Heart right ventricle (tissue), 16 donors: ENCODE results near the gene TMEM140. TPM values are rescaled to one million over a fixed set of nuclear protein-coding genes. Genes with fewer than 3 reads are reported as not detected.

Experiments
- ATAC-seq, 8 donors: fragments of 200-7000 bp; cut with Tn5 transposase; one replicate each; pipeline ENCODE4 v1.9.1; 2020; ENCODE audit warnings: mild to moderate bottlenecking in 8 of 8, moderate library complexity in 8 of 8, moderate number of reproducible peaks in 1 of 8
- DNase-seq, 2 donors: peaks; one replicate each; pipeline ENCODE4 v3.0.0-alpha.2; 2020
- H3K27ac ChIP-seq, 10 donors: fragments of 200-600 bp; sonication (generic) in 2 of 10; one replicate each; pipeline versions ENCODE4 v1.5.0 to v1.8.0; 2020 to 2022; ENCODE audit warnings: mild to moderate bottlenecking in 3 of 10
- H3K27me3 ChIP-seq, 7 donors: fragments of 200-600 bp; one replicate each; pipeline ENCODE4 v1.8.0; 2021 to 2022; ENCODE audit warnings: mild to moderate bottlenecking in 2 of 7
- H3K36me3 ChIP-seq, 9 donors: fragments of 200-600 bp; sonication (generic) in 1 of 9; one replicate each; pipeline versions ENCODE4 v1.5.0 to v1.8.0; 2020 to 2022; ENCODE audit warnings: mild to moderate bottlenecking in 2 of 9
- H3K4me1 ChIP-seq, 9 donors: fragments of 200-600 bp; sonication (generic) in 1 of 9; one replicate each; pipeline versions ENCODE4 v1.5.0 to v1.8.0; 2020 to 2022; ENCODE audit warnings: mild to moderate bottlenecking in 4 of 9
- H3K4me3 ChIP-seq, 10 donors: fragments of 200-600 bp; sonication (generic) in 2 of 10; one replicate each; pipeline versions ENCODE4 v1.5.0 to v1.8.0; 2020 to 2022; ENCODE audit warnings: mild to moderate bottlenecking in 7 of 10, moderate library complexity in 2 of 10
- H3K9me3 ChIP-seq, 11 donors: fragments of 200-600 bp in 10 of 11; sonication (generic) in 2 of 11; one replicate each; pipeline versions ENCODE4 v1.5.0 to v1.8.0; 2013 to 2022; ENCODE audit warnings: mild to moderate bottlenecking in 2 of 11, control low read depth in 1 of 11, moderate library complexity in 1 of 11
- WGBS, 2 donors: extraction: QIAGEN DNeasy Blood & Tissue Kit; methylation state at CpG; one replicate each; pipeline ENCODE4 v1.1.7; 2013; ENCODE audit warnings: inconsistent platforms in 1 of 2; 5-methylcytosine and 5-hydroxymethylcytosine counted together
- intact Hi-C, 10 donors: fragments of 100-400 bp; cut with DNase I; formaldehyde crosslinking; loops; one replicate each; pipeline versions ENCODE4 v1.11.1 to v1.14.2; 2022
- polyA plus RNA-seq, 2 donors: library from polyadenylated mRNA; stranded (reverse); fragments of 200-250 nt; gene quantifications; one replicate each; pipeline ENCODE4 v1.2.3, GENCODE V29; 2013
- total RNA-seq, 10 donors: library from RNA; stranded (reverse); fragmentation: NEBNext Ultra II Directional in 3 of 10; extraction: Animal tissue kit (Norgen Biotek cat#: 25700) in 3 of 10; gene quantifications; one replicate each; pipeline versions ENCODE4 v1.2.1 to v1.2.4, GENCODE V29; 2021 to 2023
- TF ChIP-seq, protein P1 (sequence below), 9 donors: fragments of 200-600 bp; sonication (generic) in 2 of 9; IDR thresholded peaks; one replicate each; pipeline versions ENCODE4 v1.5.0 to v1.8.0; 2021 to 2022; ENCODE audit warnings: antibody characterized with exemption in 9 of 9, mild to moderate bottlenecking in 5 of 9, moderate library complexity in 1 of 9
- donor health status: Arrhythmogenic right ventricular cardiomyopathy.
- donor health status: ischemic (EF 13 %, LVEDD 7.1; RV severe dilation, severe dysfunction).
- donor health status: healthy with polysubstance abuse.
- donor health status: DM: no; HTN: yes; CAD: no.
- donor health status: DM: no; HTN: no; CAD: no.
- donor health status: ischemic (EF 25% LVEDD 6.9; RV normal size, moderate dysfunction).
- donor health status: ischemic (EF 25% LVEDD 5.7; RV mildly dilated, moderate dysfunction).
- donor health status: healthy.
- donor health status: DM: yes; HTN: yes; CAD: no.
- donor health status: Ischemic cardiomyopathy.
- donor health status: ischemic (EF 35%, LVEDD 5.7; RV mildly dilated, moderate dysfunction).
- donor health status: nonischemic (EF 11% LVEDD 7.7; RV severe dilation, severe dysfunction).
- donor health status: DM: yes; HTN: yes; CAD: no.
- donor health status: PGD.
- donor health status: ischemic (EF 29% LVEDD 5.4; RV normal size, mild dysfunction).
- donor health status: nonischemic (EF 23%, LVEDD 6.1; RV moderate dilation, normal function).

TMEM140 gene
- total and polyA plus RNA-seq, 12 donors: 6.1 to 74.1 (median 26.2) TPM

GRCh38 chr7:135109562-135109961 lies 38.3 kb upstream of the TMEM140 start:
- 91 to 92% methylated on average over 4 of the region's 4 CpGs for WGBS, 2 donors
- no peak overlapping the region for H3K4me3 ChIP-seq
- no peak for DNase-seq
- H3K27ac ChIP-seq: no peak overlapping the region
- no peaks in the 10 kb centered on the region for H3K36me3 ChIP-seq
- peaks cover 0 to 10% (median 0%) of the 10 kb centered on the region in 11 donors for H3K9me3 ChIP-seq
- H3K27me3 ChIP-seq: no peaks in the 10 kb centered on the region
- TF ChIP-seq, protein P1, sequence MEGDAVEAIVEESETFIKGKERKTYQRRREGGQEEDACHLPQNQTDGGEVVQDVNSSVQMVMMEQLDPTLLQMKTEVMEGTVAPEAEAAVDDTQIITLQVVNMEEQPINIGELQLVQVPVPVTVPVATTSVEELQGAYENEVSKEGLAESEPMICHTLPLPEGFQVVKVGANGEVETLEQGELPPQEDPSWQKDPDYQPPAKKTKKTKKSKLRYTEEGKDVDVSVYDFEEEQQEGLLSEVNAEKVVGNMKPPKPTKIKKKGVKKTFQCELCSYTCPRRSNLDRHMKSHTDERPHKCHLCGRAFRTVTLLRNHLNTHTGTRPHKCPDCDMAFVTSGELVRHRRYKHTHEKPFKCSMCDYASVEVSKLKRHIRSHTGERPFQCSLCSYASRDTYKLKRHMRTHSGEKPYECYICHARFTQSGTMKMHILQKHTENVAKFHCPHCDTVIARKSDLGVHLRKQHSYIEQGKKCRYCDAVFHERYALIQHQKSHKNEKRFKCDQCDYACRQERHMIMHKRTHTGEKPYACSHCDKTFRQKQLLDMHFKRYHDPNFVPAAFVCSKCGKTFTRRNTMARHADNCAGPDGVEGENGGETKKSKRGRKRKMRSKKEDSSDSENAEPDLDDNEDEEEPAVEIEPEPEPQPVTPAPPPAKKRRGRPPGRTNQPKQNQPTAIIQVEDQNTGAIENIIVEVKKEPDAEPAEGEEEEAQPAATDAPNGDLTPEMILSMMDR (IDR thresholded peaks at IDR 0.05): no peak
- intact Hi-C loops: no loop called here
- no peaks in the 10 kb centered on the region for H3K4me1 ChIP-seq
- no peak for ATAC-seq

GRCh38 chr7:135109976-135110375 lies 37.9 kb upstream of the TMEM140 start:
- 81 to 91% methylated on average over 1 of the region's 1 CpG for WGBS, 2 donors
- H3K27me3 ChIP-seq: no peaks in the 10 kb centered on the region
- ATAC-seq (no peak), DNase-seq (no peak)
- no peaks in the 10 kb centered on the region for H3K36me3 ChIP-seq
- intact Hi-C loops: no loop called here
- no peak overlapping the region for H3K4me3 ChIP-seq
- H3K27ac ChIP-seq: no peak overlapping the region
- H3K4me1 ChIP-seq: no peaks in the 10 kb centered on the region
- TF ChIP-seq, protein P1 (IDR thresholded peaks at IDR 0.05): no peak
- H3K9me3 ChIP-seq: peaks cover 0 to 10% (median 0%) of the 10 kb centered on the region in 11 donors

GRCh38 chr7:135111379-135111778 lies 36.5 kb upstream of the TMEM140 start:
- Histone ChIP-seq H3K4me3 (no peak overlapping the region), H3K9me3 (no peaks in the 10 kb centered on the region)
- ATAC-seq: no peak

GRCh38 chr7:135114622-135115021 lies 33.2 kb upstream of the TMEM140 start:
- Histone ChIP-seq H3K36me3 (no peaks in the 10 kb centered on the region), H3K4me3 (no peak overlapping the region), H3K4me1 (no peaks in the 10 kb centered on the region), H3K9me3 (peaks cover 0 to 6% (median 2%) of the 10 kb centered on the region in 11 donors), H3K27me3 (no peaks in the 10 kb centered on the region), H3K27ac (no peak overlapping the region)
- WGBS, 2 donors: 98 to 100% methylated on average over 1 of the region's 1 CpG
- ATAC-seq (no peak), DNase-seq (no peak)
- intact Hi-C loops: no loop called here
- TF ChIP-seq, protein P1 (IDR thresholded peaks at IDR 0.05): no peak

More at GRCh38 chr7:135111379-135111778, 36.5 kb upstream of the TMEM140 start:
- H3K27me3 ChIP-seq: no peaks in the 10 kb centered on the region
- no peaks in the 10 kb centered on the region for H3K4me1 ChIP-seq
- DNase-seq: no peak
- intact Hi-C loops: no loop called here
- no peaks in the 10 kb centered on the region for H3K36me3 ChIP-seq
- no peak overlapping the region for H3K27ac ChIP-seq
- TF ChIP-seq, protein P1 (IDR thresholded peaks at IDR 0.05): no peak
- WGBS, 2 donors: 79 to 80% methylated on average over 2 of the region's 2 CpGs
